Erythroblast (primary cell): ENCODE results near the gene DCK.

Experiments used
- GATA1 ChIP-seq: IDR thresholded peaks from 2 replicates; pipeline ENCODE4 v1.6.1; 2011; ENCODE audit warnings: low read depth, mild to moderate bottlenecking, control low read depth, low read length, moderate library complexity
- POLR2A ChIP-seq: IDR thresholded peaks from 2 replicates; pipeline ENCODE4 v1.6.1; 2011; ENCODE audit warnings: mild to moderate bottlenecking, low read length

GRCh38 chr4:71074452-71075299 is 81.2 kb downstream of the DCK start:
- TF ChIP-seq POLR2A, result no peak
- no peak for TF ChIP-seq GATA1
